ENCODE results near the gene HIRIP3.
"Not testable (repeated sequence)": the region's sequence is repeated elsewhere in the genome, so short reads cannot be mapped to it uniquely, and the experiment has no call there.

Gene HIRIP3

DNA sequence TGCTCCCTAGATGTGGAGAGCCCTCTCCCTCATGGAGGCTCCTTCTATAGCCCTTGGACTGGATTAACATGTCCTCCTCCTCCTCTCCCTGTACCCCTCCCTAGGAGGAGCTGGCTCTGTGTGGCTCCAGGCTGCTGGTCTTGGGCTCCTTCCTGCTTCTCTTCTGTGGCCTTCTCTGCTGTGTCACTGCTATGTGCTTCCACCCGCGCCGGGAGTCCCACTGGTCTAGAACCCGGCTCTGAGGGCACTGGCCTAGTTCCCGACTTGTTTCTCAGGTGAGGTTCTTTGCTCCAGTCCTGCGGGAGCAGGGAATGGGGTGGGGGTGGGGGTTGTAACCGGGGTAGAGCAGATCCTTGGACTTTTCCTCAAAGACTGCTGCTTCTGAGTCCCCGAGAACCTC, 24.1 kb downstream of the HIRIP3 start:
- no peaks in the 10 kb centered on the region for H3K27me3 ChIP-seq (ENCODE audit: insufficient read depth, low read length)
- H3K4me3 ChIP-seq (ENCODE audit: low read depth, low read length), result no peak overlapping the region
- peaks cover 14% of the 10 kb centered on the region for H3K4me1 ChIP-seq (ENCODE audit: control insufficient read depth, insufficient read depth, low read length, unreplicated experiment)
- H2AFZ ChIP-seq (ENCODE audit: low read length, unreplicated experiment), result no peak overlapping the region
- H3K79me2 ChIP-seq (ENCODE audit: control insufficient read depth, insufficient read depth, low read length, unreplicated experiment), result peaks cover 26% of the 10 kb centered on the region
- H3K36me3 ChIP-seq (ENCODE audit: insufficient read depth, low read length), result peaks cover 8% of the 10 kb centered on the region; the same call in 1 of the 2 replicates
- H3K27ac ChIP-seq (ENCODE audit: low read depth, low read length), result no peak overlapping the region

DNA sequence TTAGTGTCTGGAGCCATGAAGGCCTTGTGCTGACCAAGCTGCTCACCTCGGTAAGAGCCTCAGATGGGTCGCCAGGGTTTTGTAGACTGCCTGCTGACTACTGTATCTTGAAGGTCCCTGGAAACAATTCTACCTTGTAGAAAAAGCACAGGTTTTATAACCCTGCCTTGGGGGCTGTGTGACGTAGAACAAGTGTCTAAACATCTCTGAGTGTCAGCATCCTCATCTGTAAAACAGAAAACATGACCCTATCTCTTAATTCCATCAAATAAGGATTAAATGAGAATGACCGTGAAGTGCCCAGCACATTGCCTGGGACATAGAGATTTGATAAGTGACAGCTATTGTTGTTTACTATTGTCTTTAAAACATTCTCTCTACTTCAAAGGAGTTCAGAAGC, 27.2 kb downstream of the HIRIP3 start:
- H3K4me1 ChIP-seq (ENCODE audit: control insufficient read depth, insufficient read depth, low read length, unreplicated experiment), result peaks cover 2% of the 10 kb centered on the region
- H3K36me3 ChIP-seq (ENCODE audit: insufficient read depth, low read length), result peaks cover 13% of the 10 kb centered on the region
- peaks cover 2% of the 10 kb centered on the region for H3K79me2 ChIP-seq (ENCODE audit: control insufficient read depth, insufficient read depth, low read length, unreplicated experiment)
- H3K4me3 ChIP-seq (ENCODE audit: low read depth, low read length), result no peak overlapping the region
- no peak overlapping the region for H2AFZ ChIP-seq (ENCODE audit: low read length, unreplicated experiment)
- H3K27me3 ChIP-seq (ENCODE audit: insufficient read depth, low read length), result no peaks in the 10 kb centered on the region
- no peak overlapping the region for H3K27ac ChIP-seq (ENCODE audit: low read depth, low read length)

DNA sequence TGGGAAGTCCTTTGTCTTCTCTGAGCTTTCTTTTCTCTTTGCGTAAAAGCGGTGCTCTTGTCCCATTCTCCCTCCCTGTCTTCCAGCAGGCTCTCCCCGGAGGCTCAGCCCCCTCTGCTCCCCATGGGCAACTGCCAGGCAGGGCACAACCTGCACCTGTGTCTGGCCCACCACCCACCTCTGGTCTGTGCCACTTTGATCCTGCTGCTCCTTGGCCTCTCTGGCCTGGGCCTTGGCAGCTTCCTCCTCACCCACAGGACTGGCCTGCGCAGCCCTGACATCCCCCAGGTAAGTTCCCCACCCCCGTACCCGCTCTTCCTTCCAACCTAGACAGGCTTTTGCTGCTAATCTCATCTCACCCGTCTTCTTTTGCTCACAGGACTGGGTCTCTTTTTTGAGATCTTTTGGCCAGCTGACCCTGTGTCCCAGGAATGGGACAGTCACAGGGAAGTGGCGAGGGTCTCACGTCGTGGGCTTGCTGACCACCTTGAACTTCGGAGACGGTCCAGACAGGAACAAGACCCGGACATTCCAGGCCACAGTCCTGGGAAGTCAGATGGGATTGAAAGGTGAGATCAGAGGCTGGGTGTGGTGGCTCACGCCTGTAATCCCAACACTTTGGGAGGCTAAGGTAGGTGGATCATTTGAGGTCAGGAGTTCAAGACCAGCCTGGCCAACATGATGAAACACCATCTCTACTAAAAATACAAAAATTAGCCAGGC, 32.2 kb downstream of the HIRIP3 start:
- no peaks in the 10 kb centered on the region for H3K27me3 ChIP-seq (ENCODE audit: insufficient read depth, low read length)
- H3K4me1 ChIP-seq (ENCODE audit: control insufficient read depth, insufficient read depth, low read length, unreplicated experiment), result peaks cover 11% of the 10 kb centered on the region
- peak overlapping the region; percentile 90 for H2AFZ ChIP-seq (ENCODE audit: low read length, unreplicated experiment)
- peaks cover 8% of the 10 kb centered on the region for H3K79me2 ChIP-seq (ENCODE audit: control insufficient read depth, insufficient read depth, low read length, unreplicated experiment)
- H3K27ac ChIP-seq (ENCODE audit: low read depth, low read length), result peak overlapping the region; percentile 80
- peaks cover 5% of the 10 kb centered on the region for H3K36me3 ChIP-seq (ENCODE audit: insufficient read depth, low read length)
- peak overlapping the region; percentile 84 for H3K4me3 ChIP-seq (ENCODE audit: low read depth, low read length)

DNA sequence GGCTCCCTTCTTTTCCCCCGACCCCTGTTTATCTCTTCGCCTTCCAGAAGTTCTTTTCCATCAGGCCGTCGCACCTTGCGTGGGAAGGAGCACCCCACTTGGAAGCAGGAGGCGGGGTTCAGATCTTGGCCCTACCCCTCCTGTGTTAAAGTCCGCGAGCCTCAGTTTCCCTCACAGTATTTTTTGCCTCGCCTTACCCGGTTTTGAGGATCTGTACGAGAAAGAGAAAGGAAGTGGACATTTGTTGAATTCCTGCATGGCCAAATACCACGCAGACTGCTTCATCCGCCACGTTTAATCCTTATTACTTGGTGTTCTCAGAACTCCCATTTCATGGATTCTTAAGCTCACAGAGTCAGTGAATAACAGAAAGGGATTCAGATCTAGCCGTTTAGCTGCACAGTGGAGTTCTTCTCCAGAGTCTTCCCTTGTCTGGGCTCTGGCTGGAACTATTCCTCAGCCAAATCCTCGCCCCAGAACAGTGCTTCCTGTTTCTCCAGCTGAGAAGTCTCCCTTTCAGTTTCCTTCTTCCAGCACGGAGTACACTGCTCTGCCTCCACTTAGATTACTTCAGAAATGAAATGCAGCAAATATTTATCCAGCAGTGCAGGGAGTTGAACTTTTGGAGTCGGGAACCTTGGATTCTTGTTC, 32.9 kb downstream of the HIRIP3 start:
- Histone ChIP-seq H3K27me3 (ENCODE audit: insufficient read depth, low read length) (no peaks in the 10 kb centered on the region), H3K36me3 (ENCODE audit: insufficient read depth, low read length) (peaks cover 5% of the 10 kb centered on the region), H3K27ac (ENCODE audit: low read depth, low read length) (peak overlapping the region; percentile 80), H2AFZ (ENCODE audit: low read length, unreplicated experiment) (peak overlapping the region; percentile 90), H3K4me1 (ENCODE audit: control insufficient read depth, insufficient read depth, low read length, unreplicated experiment) (peaks cover 11% of the 10 kb centered on the region), H3K4me3 (ENCODE audit: low read depth, low read length) (peak overlapping the region; percentile 84), H3K79me2 (ENCODE audit: control insufficient read depth, insufficient read depth, low read length, unreplicated experiment) (peaks cover 8% of the 10 kb centered on the region)

DNA sequence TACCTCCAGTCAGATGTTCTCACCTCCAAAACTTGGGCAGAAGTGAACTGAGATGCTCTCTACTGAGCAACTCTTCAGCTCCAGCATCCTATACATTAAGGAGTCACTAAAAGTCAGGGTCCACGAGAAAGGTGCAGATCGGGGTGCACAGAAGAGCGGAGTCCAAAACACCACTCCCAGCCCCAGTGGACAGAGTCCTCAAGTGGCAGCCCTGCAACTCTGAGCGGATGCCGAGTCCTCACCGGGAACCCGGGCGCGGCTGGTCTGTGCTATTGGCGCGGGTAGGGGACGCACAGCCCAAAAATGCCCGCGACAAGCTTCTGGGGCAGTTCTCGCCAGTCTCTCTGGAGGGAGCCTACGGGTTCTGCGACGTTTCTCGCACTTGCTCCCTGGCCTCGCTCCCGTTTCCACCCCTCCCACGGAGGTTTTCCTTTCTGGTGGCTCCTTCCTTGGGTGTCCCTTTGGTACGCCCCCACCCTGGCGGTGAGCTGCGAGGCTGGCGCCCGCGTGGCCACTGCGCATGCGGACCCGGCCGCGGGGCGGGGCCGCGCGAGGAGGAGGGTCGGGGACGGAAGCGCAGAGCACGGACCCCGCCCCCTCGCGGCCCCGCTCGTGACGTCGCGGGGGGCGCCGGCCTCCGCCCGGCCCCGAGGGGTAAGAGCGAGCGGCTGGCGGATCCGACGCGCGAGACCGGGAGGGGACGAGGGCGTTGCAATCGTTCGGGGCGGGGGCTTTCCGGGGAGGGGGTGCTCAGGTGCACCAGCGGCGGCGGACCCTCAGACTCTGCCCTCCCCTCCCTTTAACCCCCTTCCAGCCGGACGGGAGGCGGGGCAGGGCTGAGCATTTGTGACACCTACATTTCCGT, 33.7 kb downstream of the HIRIP3 start, which contains the start of gene TMEM219:
TSS of gene TMEM219 (plus strand) at position 601 of the 865 bp plus-strand sequence. CDS start 1,065 bp downstream, outside the sequence.
- H3K4me3 ChIP-seq (ENCODE audit: low read depth, low read length), result peak within 1 kb of the TSS; percentile 84
- peak within 1 kb of the TSS; percentile 80 for H3K27ac ChIP-seq (ENCODE audit: low read depth, low read length)
- no peaks in the 10 kb centered on the region for H3K27me3 ChIP-seq (ENCODE audit: insufficient read depth, low read length)
- peak within 1 kb of the TSS; percentile 90 for H2AFZ ChIP-seq (ENCODE audit: low read length, unreplicated experiment)
- peaks cover 5% of the 10 kb centered on the region for H3K36me3 ChIP-seq (ENCODE audit: insufficient read depth, low read length)
- H3K4me1 ChIP-seq (ENCODE audit: control insufficient read depth, insufficient read depth, low read length, unreplicated experiment), result peaks cover 11% of the 10 kb centered on the region
- H3K79me2 ChIP-seq (ENCODE audit: control insufficient read depth, insufficient read depth, low read length, unreplicated experiment), result peaks cover 8% of the 10 kb centered on the region

DNA sequence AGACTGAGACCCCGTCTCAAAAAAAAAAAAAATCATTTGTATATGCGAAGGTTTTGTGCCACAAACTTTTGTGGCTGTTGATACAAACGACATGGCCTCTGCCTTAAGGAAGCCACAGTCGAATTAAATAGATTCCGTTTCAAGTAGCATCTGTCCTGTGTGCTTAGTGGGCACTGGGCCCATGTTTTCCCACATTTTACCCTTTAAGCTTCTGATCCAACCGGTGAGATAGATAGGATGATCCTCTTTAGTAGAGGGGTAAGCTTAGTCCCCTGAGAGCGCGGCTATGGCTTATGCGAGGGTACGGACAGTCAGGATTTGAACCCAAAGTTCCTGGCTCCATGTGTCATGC, 34.3 kb downstream of the HIRIP3 start:
- Histone ChIP-seq H3K4me3 (ENCODE audit: low read depth, low read length) (peak overlapping the region; percentile 84), H3K27me3 (ENCODE audit: insufficient read depth, low read length) (no peaks in the 10 kb centered on the region), H2AFZ (ENCODE audit: low read length, unreplicated experiment) (peak overlapping the region; percentile 64), H3K36me3 (ENCODE audit: insufficient read depth, low read length) (peaks cover 5% of the 10 kb centered on the region), H3K79me2 (ENCODE audit: control insufficient read depth, insufficient read depth, low read length, unreplicated experiment) (peaks cover 8% of the 10 kb centered on the region), H3K4me1 (ENCODE audit: control insufficient read depth, insufficient read depth, low read length, unreplicated experiment) (peaks cover 11% of the 10 kb centered on the region), H3K27ac (ENCODE audit: low read depth, low read length) (0 out of 2 replicates have a peak overlapping the region, but pooled peaks have one; percentile 80)

DNA sequence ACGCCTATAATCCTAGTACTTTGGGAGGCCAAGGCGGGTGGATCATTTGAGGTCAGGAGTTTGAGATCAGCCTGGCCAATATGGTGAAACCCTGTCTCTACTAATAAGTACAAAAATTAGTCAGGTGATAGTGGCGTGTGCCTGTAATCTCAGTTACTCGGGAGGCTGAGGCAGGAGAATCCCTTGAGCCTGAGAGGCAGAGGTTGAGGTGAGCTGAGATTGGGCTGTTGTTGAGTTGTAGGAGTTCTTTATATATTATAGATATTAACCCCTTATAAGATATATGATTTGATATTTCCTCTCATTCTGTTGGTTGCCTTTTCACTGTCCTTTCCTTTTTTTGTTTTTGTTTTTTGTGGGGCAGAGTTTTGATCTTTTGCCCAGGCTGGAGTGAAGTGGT, 35.6 kb downstream of the HIRIP3 start:
- not testable (repeated sequence) for H2AFZ ChIP-seq (ENCODE audit: low read length, unreplicated experiment)
- H3K4me1 ChIP-seq (ENCODE audit: control insufficient read depth, insufficient read depth, low read length, unreplicated experiment), result peaks cover 11% of the 10 kb centered on the region

DNA sequence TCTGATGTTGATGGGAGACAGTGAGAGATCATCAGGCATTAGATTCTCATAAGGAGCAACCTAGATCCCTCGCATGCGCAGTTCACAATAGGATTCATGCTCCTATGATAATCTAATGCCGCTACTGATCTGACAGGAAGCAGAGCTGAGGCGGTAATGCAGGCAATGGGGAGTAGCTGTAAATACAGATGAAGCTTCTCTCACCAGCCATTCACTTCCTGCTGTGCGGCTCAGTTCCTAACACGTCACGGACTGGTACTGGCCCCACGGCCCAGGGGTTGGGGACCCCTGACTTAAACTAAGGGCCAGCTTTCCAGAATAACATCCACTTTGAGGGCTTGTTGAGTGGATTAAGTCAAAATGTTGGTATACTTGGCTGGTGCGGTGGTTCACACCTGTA, 36.1 kb downstream of the HIRIP3 start:
- Histone ChIP-seq H3K27me3 (ENCODE audit: insufficient read depth, low read length) (no peaks in the 10 kb centered on the region), H3K27ac (ENCODE audit: low read depth, low read length) (no peak overlapping the region), H3K79me2 (ENCODE audit: control insufficient read depth, insufficient read depth, low read length, unreplicated experiment) (peaks cover 8% of the 10 kb centered on the region), H2AFZ (ENCODE audit: low read length, unreplicated experiment) (no peak overlapping the region), H3K4me1 (ENCODE audit: control insufficient read depth, insufficient read depth, low read length, unreplicated experiment) (peaks cover 11% of the 10 kb centered on the region), H3K4me3 (ENCODE audit: low read depth, low read length) (no peak overlapping the region), H3K36me3 (ENCODE audit: insufficient read depth, low read length) (no peaks in the 10 kb centered on the region)

More for the DNA sequence above, 35.6 kb downstream of the HIRIP3 start:
- H3K27ac ChIP-seq (ENCODE audit: low read depth, low read length); H3K4me3 ChIP-seq (ENCODE audit: low read depth, low read length); H3K36me3 ChIP-seq (ENCODE audit: insufficient read depth, low read length); H3K79me2 ChIP-seq (ENCODE audit: control insufficient read depth, insufficient read depth, low read length, unreplicated experiment); H3K27me3 ChIP-seq (ENCODE audit: insufficient read depth, low read length): not testable (repeated sequence)

DNA sequence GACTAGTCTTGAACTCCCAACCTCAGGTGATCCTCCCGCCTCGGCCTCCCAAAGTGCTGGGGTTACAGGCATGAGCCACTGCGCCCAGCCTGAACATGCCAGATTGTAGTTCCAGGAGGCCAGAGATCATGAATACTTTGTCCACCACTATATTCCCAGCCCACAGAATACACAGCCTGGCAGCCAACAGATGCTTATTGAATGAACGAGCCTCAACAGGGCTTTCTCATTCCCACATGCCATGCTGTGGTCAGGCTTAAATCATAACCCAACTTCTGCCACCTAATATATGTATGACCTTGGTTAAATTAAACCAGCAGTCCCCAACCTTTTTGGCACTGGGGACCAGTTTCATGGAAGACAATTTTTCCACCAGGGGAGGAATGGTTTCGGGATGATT, 36.7 kb downstream of the HIRIP3 start:
- no peak overlapping the region for H3K4me3 ChIP-seq (ENCODE audit: low read depth, low read length)
- H3K27me3 ChIP-seq (ENCODE audit: insufficient read depth, low read length), result no peaks in the 10 kb centered on the region
- H3K27ac ChIP-seq (ENCODE audit: low read depth, low read length), result no peak overlapping the region
- H3K36me3 ChIP-seq (ENCODE audit: insufficient read depth, low read length), result no peaks in the 10 kb centered on the region
- H3K4me1 ChIP-seq (ENCODE audit: control insufficient read depth, insufficient read depth, low read length, unreplicated experiment), result peaks cover 11% of the 10 kb centered on the region
- no peak overlapping the region for H2AFZ ChIP-seq (ENCODE audit: low read length, unreplicated experiment)
- peaks cover 8% of the 10 kb centered on the region for H3K79me2 ChIP-seq (ENCODE audit: control insufficient read depth, insufficient read depth, low read length, unreplicated experiment)

DNA sequence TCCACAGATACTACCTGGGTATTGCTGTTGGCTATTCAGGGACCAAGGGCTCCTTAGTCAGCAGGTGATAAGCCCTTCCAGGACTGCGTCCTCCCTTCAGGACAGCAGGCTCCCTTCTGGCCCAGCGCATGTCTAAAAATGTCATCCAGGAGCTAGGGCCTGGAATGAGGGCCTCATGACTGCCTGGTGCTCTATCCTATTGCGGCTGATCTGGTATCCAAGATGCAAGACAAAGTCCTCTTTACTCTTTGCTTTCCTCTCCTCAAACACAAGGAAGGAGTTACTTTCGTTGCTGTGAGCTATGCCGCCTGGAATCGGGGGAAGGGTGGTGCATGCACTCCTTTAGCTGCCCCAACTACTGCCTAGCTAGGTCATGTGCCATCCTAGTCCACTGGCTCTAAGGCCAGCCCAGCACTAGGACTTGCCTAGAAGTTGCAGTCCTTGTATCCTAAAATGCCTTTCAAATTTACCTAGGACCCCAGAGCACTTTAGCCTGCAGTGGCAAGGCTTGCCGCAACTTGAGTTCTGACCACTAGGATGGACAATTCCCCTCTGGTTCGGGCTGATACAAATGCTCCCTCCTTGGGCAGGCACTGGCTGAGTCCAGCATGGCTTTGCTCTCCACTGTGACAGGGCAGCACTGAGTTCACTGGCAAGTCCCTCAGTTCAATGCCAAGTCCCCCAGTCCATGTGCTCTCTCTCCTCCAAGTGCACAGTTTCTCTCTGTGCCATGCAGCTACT, 43.6 kb downstream of the HIRIP3 start:
- Histone ChIP-seq H3K27me3 (ENCODE audit: insufficient read depth, low read length) (no peaks in the 10 kb centered on the region), H3K4me3 (ENCODE audit: low read depth, low read length) (no peak overlapping the region), H3K79me2 (ENCODE audit: control insufficient read depth, insufficient read depth, low read length, unreplicated experiment) (no peaks in the 10 kb centered on the region), H3K36me3 (ENCODE audit: insufficient read depth, low read length) (no peaks in the 10 kb centered on the region), H2AFZ (ENCODE audit: low read length, unreplicated experiment) (no peak overlapping the region), H3K27ac (ENCODE audit: low read depth, low read length) (no peak overlapping the region), H3K4me1 (ENCODE audit: control insufficient read depth, insufficient read depth, low read length, unreplicated experiment) (no peaks in the 10 kb centered on the region)
